ENCODE data around the gene KCNJ15. TPM values are rescaled to one million over a fixed set of nuclear protein-coding genes. Genes with fewer than 3 reads are reported as not detected.

The KCNJ15 gene
- total RNA-seq, 1 donor: 10.1 TPM

DNA sequence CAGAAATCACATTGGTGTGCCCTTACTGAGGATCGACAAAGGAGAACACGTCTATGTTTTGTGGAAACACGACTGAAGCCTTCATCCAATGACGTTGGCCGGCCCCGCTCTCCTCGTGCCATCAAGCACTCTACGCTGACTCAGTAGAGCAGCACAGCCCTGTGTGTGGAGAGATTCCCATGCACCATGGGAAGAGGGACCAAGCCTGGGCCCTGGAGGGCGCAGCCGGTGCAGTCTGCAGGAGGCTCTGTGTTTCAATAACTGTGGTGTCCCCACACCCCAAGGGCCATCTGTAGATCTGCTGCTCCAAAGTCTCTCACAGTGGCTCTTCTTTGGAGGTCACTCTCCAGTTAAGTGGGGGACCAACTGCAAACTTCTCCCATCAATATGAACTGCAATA, 97.4 kb downstream of the KCNJ15 start:
- Histone ChIP-seq H3K4me2 (ENCODE audit: insufficient read depth, low read length) (no peak overlapping the region), H4K20me1 (ENCODE audit: insufficient read depth, low read length) (no peaks in the 10 kb centered on the region), H3K27ac (ENCODE audit: low read depth, low read length) (no peak overlapping the region), H3K4me3 (ENCODE audit: insufficient read depth, low read length) (no peak overlapping the region), H2AFZ (ENCODE audit: low read length) (no peak overlapping the region), H3K9me3 (ENCODE audit: low read depth, low read length) (no peaks in the 10 kb centered on the region), H3K79me2 (ENCODE audit: insufficient read depth, low read length) (no peaks in the 10 kb centered on the region), H3K36me3 (ENCODE audit: insufficient read depth, low read length) (no peaks in the 10 kb centered on the region), H3K4me1 (ENCODE audit: insufficient read depth, low read length) (peaks cover 35% of the 10 kb centered on the region), H3K27me3 (ENCODE audit: insufficient read depth, low read length) (peaks cover 3% of the 10 kb centered on the region)
- peak; percentile 22 for DNase-seq (ENCODE audit: insufficient read length, low spot score, missing footprints)
- TF ChIP-seq, protein P1, sequence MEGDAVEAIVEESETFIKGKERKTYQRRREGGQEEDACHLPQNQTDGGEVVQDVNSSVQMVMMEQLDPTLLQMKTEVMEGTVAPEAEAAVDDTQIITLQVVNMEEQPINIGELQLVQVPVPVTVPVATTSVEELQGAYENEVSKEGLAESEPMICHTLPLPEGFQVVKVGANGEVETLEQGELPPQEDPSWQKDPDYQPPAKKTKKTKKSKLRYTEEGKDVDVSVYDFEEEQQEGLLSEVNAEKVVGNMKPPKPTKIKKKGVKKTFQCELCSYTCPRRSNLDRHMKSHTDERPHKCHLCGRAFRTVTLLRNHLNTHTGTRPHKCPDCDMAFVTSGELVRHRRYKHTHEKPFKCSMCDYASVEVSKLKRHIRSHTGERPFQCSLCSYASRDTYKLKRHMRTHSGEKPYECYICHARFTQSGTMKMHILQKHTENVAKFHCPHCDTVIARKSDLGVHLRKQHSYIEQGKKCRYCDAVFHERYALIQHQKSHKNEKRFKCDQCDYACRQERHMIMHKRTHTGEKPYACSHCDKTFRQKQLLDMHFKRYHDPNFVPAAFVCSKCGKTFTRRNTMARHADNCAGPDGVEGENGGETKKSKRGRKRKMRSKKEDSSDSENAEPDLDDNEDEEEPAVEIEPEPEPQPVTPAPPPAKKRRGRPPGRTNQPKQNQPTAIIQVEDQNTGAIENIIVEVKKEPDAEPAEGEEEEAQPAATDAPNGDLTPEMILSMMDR (IDR thresholded peaks at IDR 0.05; ENCODE audit: extremely low read depth, low read depth, low read length): no peak

DNA sequence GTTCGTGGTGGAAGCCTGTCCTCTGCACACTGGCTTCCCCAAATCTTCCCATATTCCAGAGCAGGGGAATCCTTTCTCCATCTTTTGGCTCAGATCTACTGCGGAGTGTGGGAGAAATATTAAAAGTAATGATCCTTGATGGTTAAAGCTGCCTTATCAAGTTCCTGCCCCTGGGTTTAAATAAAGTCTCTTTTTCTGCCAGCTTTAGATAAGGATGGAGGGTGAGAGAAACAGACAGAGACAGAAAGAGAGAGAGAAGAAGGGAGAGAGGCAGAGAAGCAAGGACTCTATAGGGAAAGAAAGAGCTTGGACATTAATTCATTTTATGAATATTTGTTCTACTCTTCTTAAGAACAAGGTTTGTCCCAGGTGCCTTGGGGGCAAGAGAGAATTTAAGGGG, 98.0 kb downstream of the KCNJ15 start:
- no peaks in the 10 kb centered on the region for H4K20me1 ChIP-seq (ENCODE audit: insufficient read depth, low read length)
- H3K4me2 ChIP-seq (ENCODE audit: insufficient read depth, low read length): no peak overlapping the region
- DNase-seq (ENCODE audit: insufficient read length, low spot score, missing footprints): peak; percentile 11
- H3K9me3 ChIP-seq (ENCODE audit: low read depth, low read length): no peaks in the 10 kb centered on the region
- H3K79me2 ChIP-seq (ENCODE audit: insufficient read depth, low read length): no peaks in the 10 kb centered on the region
- TF ChIP-seq, protein P1 (IDR thresholded peaks at IDR 0.05; ENCODE audit: extremely low read depth, low read depth, low read length): no peak
- peaks cover 30% of the 10 kb centered on the region for H3K4me1 ChIP-seq (ENCODE audit: insufficient read depth, low read length)
- peaks cover 4% of the 10 kb centered on the region for H3K27me3 ChIP-seq (ENCODE audit: insufficient read depth, low read length)
- no peaks in the 10 kb centered on the region for H3K36me3 ChIP-seq (ENCODE audit: insufficient read depth, low read length)
- no peak overlapping the region for H2AFZ ChIP-seq (ENCODE audit: low read length)
- H3K27ac ChIP-seq (ENCODE audit: low read depth, low read length): no peak overlapping the region
- H3K4me3 ChIP-seq (ENCODE audit: insufficient read depth, low read length): no peak overlapping the region

DNA sequence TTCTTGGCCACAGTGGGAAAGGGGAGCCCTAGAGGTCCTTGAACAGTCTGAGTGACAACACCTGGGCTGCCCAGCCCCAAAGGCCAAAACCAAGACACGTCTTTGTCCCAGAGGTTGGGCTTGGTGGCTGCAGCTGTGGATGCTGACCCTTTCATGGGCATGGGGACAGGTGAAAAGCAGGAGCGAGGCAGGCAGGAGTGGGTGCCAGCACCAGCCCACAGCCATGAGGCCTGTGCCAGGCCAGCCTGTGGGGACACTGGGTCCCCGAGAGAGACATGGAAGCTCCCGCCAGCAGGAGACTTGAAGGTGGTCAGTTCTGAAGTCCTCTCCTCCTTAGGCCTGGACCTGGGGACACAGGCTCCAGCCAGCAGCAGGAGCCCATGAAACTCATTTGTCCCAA, 98.6 kb downstream of the KCNJ15 start:
- H3K36me3 ChIP-seq (ENCODE audit: insufficient read depth, low read length): no peaks in the 10 kb centered on the region
- TF ChIP-seq, protein P1 (IDR thresholded peaks at IDR 0.05; ENCODE audit: extremely low read depth, low read depth, low read length): no peak
- peak; percentile 23 for DNase-seq (ENCODE audit: insufficient read length, low spot score, missing footprints)
- H2AFZ ChIP-seq (ENCODE audit: low read length): no peak overlapping the region
- H4K20me1 ChIP-seq (ENCODE audit: insufficient read depth, low read length): no peaks in the 10 kb centered on the region
- no peak overlapping the region for H3K4me2 ChIP-seq (ENCODE audit: insufficient read depth, low read length)
- no peaks in the 10 kb centered on the region for H3K79me2 ChIP-seq (ENCODE audit: insufficient read depth, low read length)
- H3K9me3 ChIP-seq (ENCODE audit: low read depth, low read length): no peaks in the 10 kb centered on the region
- no peak overlapping the region for H3K4me3 ChIP-seq (ENCODE audit: insufficient read depth, low read length)
- peaks cover 24% of the 10 kb centered on the region for H3K4me1 ChIP-seq (ENCODE audit: insufficient read depth, low read length)
- peaks cover 10% of the 10 kb centered on the region for H3K27me3 ChIP-seq (ENCODE audit: insufficient read depth, low read length)
- peak overlapping the region; percentile 13 for H3K27ac ChIP-seq (ENCODE audit: low read depth, low read length)

DNA sequence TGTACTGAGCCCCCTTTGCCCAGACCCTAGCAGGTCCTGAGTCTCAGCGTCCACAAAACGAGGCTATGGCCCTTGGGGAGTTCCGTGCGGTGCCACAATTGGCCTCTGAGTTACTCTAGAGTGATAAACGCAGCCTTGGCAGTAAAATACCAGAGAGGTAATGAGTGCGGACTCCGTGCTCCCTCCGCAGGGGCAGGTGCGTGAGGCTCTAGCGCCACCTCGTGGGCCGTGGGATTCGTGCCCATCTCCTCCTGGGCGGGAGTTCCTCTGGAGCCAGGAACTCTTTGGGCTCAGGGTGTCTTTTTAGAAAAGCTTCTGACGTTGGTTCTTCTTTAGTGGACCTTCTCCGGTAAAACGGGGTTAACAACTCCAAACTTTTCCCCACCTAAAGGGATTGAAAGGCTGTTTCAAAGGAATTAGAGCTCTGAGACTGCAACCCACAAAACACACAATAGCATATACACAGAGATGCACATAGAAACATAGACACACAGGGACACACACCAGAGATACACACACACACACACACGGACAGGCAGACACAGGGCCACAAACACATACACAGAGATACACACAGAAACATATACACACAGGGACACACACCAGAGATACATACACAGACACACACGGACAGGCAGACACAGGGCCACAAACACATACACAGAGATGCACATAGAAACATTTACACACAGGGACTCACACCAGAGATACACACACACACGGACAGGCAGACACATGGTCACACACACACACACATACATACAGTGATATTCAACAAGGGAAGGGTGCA, 99.4 kb downstream of the KCNJ15 start:
- Histone ChIP-seq H3K27ac (ENCODE audit: low read depth, low read length) (peak overlapping the region; percentile 13), H3K36me3 (ENCODE audit: insufficient read depth, low read length) (no peaks in the 10 kb centered on the region), H3K4me3 (ENCODE audit: insufficient read depth, low read length) (no peak overlapping the region), H2AFZ (ENCODE audit: low read length) (peak overlapping the region; percentile 60), H4K20me1 (ENCODE audit: insufficient read depth, low read length) (no peaks in the 10 kb centered on the region), H3K4me2 (ENCODE audit: insufficient read depth, low read length) (peak overlapping the region; percentile 48), H3K79me2 (ENCODE audit: insufficient read depth, low read length) (no peaks in the 10 kb centered on the region), H3K4me1 (ENCODE audit: insufficient read depth, low read length) (peaks cover 16% of the 10 kb centered on the region), H3K9me3 (ENCODE audit: low read depth, low read length) (no peaks in the 10 kb centered on the region), H3K27me3 (ENCODE audit: insufficient read depth, low read length) (peaks cover 12% of the 10 kb centered on the region)
- DNase-seq (ENCODE audit: insufficient read length, low spot score, missing footprints): peak; percentile 96
- TF ChIP-seq, protein P1 (IDR thresholded peaks at IDR 0.05; ENCODE audit: extremely low read depth, low read depth, low read length): peak; percentile 97

Measured in osteoblast (primary cell).